ENCODE data around the gene SPINK5. TPM values are rescaled to one million over a fixed set of nuclear protein-coding genes. Genes with fewer than 3 reads are reported as not detected.

The SPINK5 gene
- total RNA-seq, 1 experiment from 2014 or later: 5.9 TPM

GRCh38 chr5:148094336-148094735, 30.6 kb downstream of the SPINK5 start:
- no peaks in the 10 kb centered on the region for H3K36me3 Mint-ChIP-seq
- no peak for TF ChIP-seq NFYB (CRISPR knock-in tag; conservative IDR thresholded peaks at IDR 0.05; ENCODE audit: low read depth)
- no peak for TF ChIP-seq IRF2 (CRISPR knock-in tag; IDR thresholded peaks at IDR 0.05; ENCODE audit: borderline replicate concordance, low read depth)
- TF ChIP-seq GRHL2 (CRISPR knock-in tag; IDR thresholded peaks at IDR 0.05; ENCODE audit: insufficient replicate concordance, severe bottlenecking): no peak
- TF ChIP-seq CDX4 (CRISPR knock-in tag; IDR thresholded peaks at IDR 0.05; ENCODE audit: borderline replicate concordance): no peak
- TF ChIP-seq ZNF121 (CRISPR knock-in tag; IDR thresholded peaks at IDR 0.05): no peak
- no peak for TF ChIP-seq JUN (CRISPR knock-in tag; IDR thresholded peaks at IDR 0.05)
- TF ChIP-seq RELA (CRISPR knock-in tag; IDR thresholded peaks at IDR 0.05; ENCODE audit: borderline replicate concordance): no peak
- no peak for TF ChIP-seq NR2C2 (CRISPR knock-in tag; IDR thresholded peaks at IDR 0.05)
- no peak for TF ChIP-seq CREM (CRISPR knock-in tag; IDR thresholded peaks at IDR 0.05)
- TF ChIP-seq FOXP4 (CRISPR knock-in tag; IDR thresholded peaks at IDR 0.05): no peak
- no peak for TF ChIP-seq ZNF219 (CRISPR knock-in tag; IDR thresholded peaks at IDR 0.05; ENCODE audit: borderline replicate concordance)
- TF ChIP-seq USF1 (CRISPR knock-in tag; IDR thresholded peaks at IDR 0.05): no peak
- H3K9me3 Mint-ChIP-seq: no peaks in the 10 kb centered on the region
- POLR2A ChIA-PET: no interaction called here
- DNase-seq (ENCODE audit: low spot score) (no peak), ATAC-seq (no peak)
- CTCF ChIA-PET: no interaction called here
- H3K4me3 Mint-ChIP-seq: no peak overlapping the region
- peaks cover 4% of the 10 kb centered on the region; the same call in 1 of the 2 replicates for H3K4me1 Mint-ChIP-seq
- no peak overlapping the region for H3K27ac Mint-ChIP-seq
- no peaks in the 10 kb centered on the region for H3K27me3 Mint-ChIP-seq (ENCODE audit: low read depth)

- H3K36me3 Mint-ChIP-seq: peaks cover 34% of the 10 kb centered on the region
- ATAC-seq: no peak
- no peak for DNase-seq (ENCODE audit: low spot score)
- POLR2A ChIA-PET: interaction anchor here (0.6 kb wide), 1 partner anchor 797 kb away, joined by 4 read pairs; no protein-coding TSS in a partner anchor
- H3K9me3 Mint-ChIP-seq: no peaks in the 10 kb centered on the region
- H3K4me1 Mint-ChIP-seq: no peaks in the 10 kb centered on the region
- H3K27me3 Mint-ChIP-seq (ENCODE audit: low read depth): no peaks in the 10 kb centered on the region
- CTCF ChIA-PET: no interaction called here
- no peak overlapping the region for H3K4me3 Mint-ChIP-seq
- no peak overlapping the region for H3K27ac Mint-ChIP-seq
- TF ChIP-seq GABPB1 (CRISPR knock-in tag; IDR thresholded peaks at IDR 0.05) (no peak), ZNF512 (CRISPR knock-in tag; IDR thresholded peaks at IDR 0.05; ENCODE audit: borderline replicate concordance) (no peak), ELF4 (CRISPR knock-in tag; IDR thresholded peaks at IDR 0.05; ENCODE audit: low read depth) (no peak), ZNF423 (CRISPR knock-in tag; IDR thresholded peaks at IDR 0.05) (no peak), ZNF416 (CRISPR knock-in tag; IDR thresholded peaks at IDR 0.05) (no peak), ZNF425 (CRISPR knock-in tag; conservative IDR thresholded peaks at IDR 0.05) (no peak), IRF1 (CRISPR knock-in tag; IDR thresholded peaks at IDR 0.05) (no peak), ZNF671 (CRISPR knock-in tag; IDR thresholded peaks at IDR 0.05) (no peak), ZNF263 (CRISPR knock-in tag; IDR thresholded peaks at IDR 0.05; ENCODE audit: low read depth) (no peak), AR (CRISPR knock-in tag; IDR thresholded peaks at IDR 0.05) (no peak), CREB1 (CRISPR knock-in tag; IDR thresholded peaks at IDR 0.05) (no peak), KAT7 (CRISPR knock-in tag; IDR thresholded peaks at IDR 0.05; ENCODE audit: borderline replicate concordance) (no peak), PREB (CRISPR knock-in tag; IDR thresholded peaks at IDR 0.05; ENCODE audit: borderline replicate concordance) (no peak)
These were observed 40.4 kb downstream of the SPINK5 start for GRCh38 chr5:148104226-148104625.

All from WTC11 (cell line).